Liver (tissue), 3 donors: ENCODE measurements around the gene BTBD6.

ENCODE experiments used
- CTCF ChIP-seq: fragments of 150-350 bp; IDR thresholded peaks from 2 replicates; pipeline ENCODE4 v1.5.1; 2017; ENCODE audit warnings: improper control_type of control experiment, low read depth, low read length; ENCODE audit not compliant: missing input control
- FOXA1 ChIP-seq: IDR thresholded peaks from 2 replicates; pipeline ENCODE4 v1.6.1; 2016; ENCODE audit warnings: antibody characterized with exemption
- GABPA ChIP-seq, 2 donors: IDR thresholded peaks in 1 of 2; conservative IDR thresholded peaks in 1 of 2; 2 replicates each; pipeline ENCODE4 v1.6.1; 2016; ENCODE audit warnings: antibody characterized with exemption in 2 of 2, mild to moderate bottlenecking in 1 of 2, moderate library complexity in 1 of 2
- MAX ChIP-seq: IDR thresholded peaks from 2 replicates; pipeline ENCODE4 v1.6.1; 2016; ENCODE audit warnings: antibody characterized with exemption
- TF ChIP-seq, protein P1 (sequence below): IDR thresholded peaks from 2 replicates; pipeline ENCODE4 v1.6.1; 2016; ENCODE audit warnings: antibody characterized with exemption, mild to moderate bottlenecking
- TF ChIP-seq, protein P2 (sequence below): IDR thresholded peaks from 2 replicates; pipeline ENCODE4 v1.6.1; 2016; ENCODE audit warnings: antibody characterized with exemption
- TF ChIP-seq, protein P3 (sequence below): IDR thresholded peaks from 2 replicates; pipeline ENCODE4 v1.6.1; 2016; ENCODE audit warnings: antibody characterized with exemption
- donor health status: healthy.
- donor health status: healthy.

DNA sequence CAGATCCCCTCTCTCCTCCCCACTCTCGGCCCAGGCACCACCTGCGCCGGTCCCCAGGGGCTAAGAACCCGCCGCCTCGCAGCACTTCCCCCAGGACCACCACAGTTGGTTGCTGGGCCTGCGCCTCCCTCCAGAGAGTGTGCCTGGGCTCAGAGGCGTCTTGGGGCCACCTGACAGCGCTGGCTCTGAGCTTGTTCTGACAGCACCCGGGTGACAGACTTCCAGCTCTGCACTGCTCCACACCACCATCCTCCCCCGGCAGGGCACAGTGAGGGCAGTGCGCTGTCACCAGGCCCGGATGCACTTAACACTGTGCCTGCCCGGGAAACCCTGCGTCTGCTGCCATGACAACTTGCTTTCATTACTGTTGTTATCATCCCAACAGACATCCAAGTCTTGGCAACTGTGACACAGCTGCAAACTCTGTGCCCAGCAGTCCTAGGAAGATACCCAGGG lies 45.8 kb downstream of the BTBD6 start:
- TF ChIP-seq CTCF (no peak), MAX (no peak), GABPA (IDR thresholded peaks at IDR 0.05 in 1 of 2, conservative IDR thresholded peaks at IDR 0.05 in 1 of 2) (no peak), FOXA1 (no peak)
- TF ChIP-seq, protein P1, sequence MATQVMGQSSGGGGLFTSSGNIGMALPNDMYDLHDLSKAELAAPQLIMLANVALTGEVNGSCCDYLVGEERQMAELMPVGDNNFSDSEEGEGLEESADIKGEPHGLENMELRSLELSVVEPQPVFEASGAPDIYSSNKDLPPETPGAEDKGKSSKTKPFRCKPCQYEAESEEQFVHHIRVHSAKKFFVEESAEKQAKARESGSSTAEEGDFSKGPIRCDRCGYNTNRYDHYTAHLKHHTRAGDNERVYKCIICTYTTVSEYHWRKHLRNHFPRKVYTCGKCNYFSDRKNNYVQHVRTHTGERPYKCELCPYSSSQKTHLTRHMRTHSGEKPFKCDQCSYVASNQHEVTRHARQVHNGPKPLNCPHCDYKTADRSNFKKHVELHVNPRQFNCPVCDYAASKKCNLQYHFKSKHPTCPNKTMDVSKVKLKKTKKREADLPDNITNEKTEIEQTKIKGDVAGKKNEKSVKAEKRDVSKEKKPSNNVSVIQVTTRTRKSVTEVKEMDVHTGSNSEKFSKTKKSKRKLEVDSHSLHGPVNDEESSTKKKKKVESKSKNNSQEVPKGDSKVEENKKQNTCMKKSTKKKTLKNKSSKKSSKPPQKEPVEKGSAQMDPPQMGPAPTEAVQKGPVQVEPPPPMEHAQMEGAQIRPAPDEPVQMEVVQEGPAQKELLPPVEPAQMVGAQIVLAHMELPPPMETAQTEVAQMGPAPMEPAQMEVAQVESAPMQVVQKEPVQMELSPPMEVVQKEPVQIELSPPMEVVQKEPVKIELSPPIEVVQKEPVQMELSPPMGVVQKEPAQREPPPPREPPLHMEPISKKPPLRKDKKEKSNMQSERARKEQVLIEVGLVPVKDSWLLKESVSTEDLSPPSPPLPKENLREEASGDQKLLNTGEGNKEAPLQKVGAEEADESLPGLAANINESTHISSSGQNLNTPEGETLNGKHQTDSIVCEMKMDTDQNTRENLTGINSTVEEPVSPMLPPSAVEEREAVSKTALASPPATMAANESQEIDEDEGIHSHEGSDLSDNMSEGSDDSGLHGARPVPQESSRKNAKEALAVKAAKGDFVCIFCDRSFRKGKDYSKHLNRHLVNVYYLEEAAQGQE = no peak
- TF ChIP-seq, protein P2, sequence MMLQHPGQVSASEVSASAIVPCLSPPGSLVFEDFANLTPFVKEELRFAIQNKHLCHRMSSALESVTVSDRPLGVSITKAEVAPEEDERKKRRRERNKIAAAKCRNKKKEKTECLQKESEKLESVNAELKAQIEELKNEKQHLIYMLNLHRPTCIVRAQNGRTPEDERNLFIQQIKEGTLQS = no peak
- TF ChIP-seq, protein P3, sequence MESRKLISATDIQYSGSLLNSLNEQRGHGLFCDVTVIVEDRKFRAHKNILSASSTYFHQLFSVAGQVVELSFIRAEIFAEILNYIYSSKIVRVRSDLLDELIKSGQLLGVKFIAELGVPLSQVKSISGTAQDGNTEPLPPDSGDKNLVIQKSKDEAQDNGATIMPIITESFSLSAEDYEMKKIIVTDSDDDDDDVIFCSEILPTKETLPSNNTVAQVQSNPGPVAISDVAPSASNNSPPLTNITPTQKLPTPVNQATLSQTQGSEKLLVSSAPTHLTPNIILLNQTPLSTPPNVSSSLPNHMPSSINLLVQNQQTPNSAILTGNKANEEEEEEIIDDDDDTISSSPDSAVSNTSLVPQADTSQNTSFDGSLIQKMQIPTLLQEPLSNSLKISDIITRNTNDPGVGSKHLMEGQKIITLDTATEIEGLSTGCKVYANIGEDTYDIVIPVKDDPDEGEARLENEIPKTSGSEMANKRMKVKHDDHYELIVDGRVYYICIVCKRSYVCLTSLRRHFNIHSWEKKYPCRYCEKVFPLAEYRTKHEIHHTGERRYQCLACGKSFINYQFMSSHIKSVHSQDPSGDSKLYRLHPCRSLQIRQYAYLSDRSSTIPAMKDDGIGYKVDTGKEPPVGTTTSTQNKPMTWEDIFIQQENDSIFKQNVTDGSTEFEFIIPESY = no peak
